ES-I3 (cell line): Measurements from ENCODE around the gene TEX29.

Experiments
- H3K36me3 ChIP-seq: 2 replicates; pipeline ENCODE4 v1.6.1; 2013; ENCODE audit warnings: mild to moderate bottlenecking, low read length, control low read depth, moderate library complexity; ENCODE audit not compliant: insufficient read depth
- H3K4me1 ChIP-seq: 2 replicates; pipeline ENCODE4 v1.6.1; 2013; ENCODE audit warnings: mild to moderate bottlenecking, control low read depth, low read length; ENCODE audit not compliant: insufficient read depth
- H3K9ac ChIP-seq: 2 replicates; pipeline ENCODE4 v1.6.1; 2013; ENCODE audit warnings: low read depth, mild to moderate bottlenecking, low read length, moderate library complexity
- H3K9me3 ChIP-seq: 2 replicates; pipeline ENCODE4 v1.6.1; 2013; ENCODE audit warnings: mild to moderate bottlenecking, low read length, moderate library complexity; ENCODE audit not compliant: control insufficient read depth, insufficient read depth

Gene TEX29

GRCh38 chr13:111370570-111371535 is 50.4 kb downstream of the TEX29 start:
- no peaks in the 10 kb centered on the region for H3K4me1 ChIP-seq
- H3K9ac ChIP-seq = no peak overlapping the region
- no peaks in the 10 kb centered on the region for H3K36me3 ChIP-seq
- H3K9me3 ChIP-seq = no peaks in the 10 kb centered on the region

- H3K9me3 ChIP-seq = no peaks in the 10 kb centered on the region
- H3K9ac ChIP-seq = no peak overlapping the region
- H3K4me1 ChIP-seq = no peaks in the 10 kb centered on the region
- no peaks in the 10 kb centered on the region for H3K36me3 ChIP-seq
Measured at GRCh38 chr13:111371720-111372119, 51.3 kb downstream of the TEX29 start.

DNA sequence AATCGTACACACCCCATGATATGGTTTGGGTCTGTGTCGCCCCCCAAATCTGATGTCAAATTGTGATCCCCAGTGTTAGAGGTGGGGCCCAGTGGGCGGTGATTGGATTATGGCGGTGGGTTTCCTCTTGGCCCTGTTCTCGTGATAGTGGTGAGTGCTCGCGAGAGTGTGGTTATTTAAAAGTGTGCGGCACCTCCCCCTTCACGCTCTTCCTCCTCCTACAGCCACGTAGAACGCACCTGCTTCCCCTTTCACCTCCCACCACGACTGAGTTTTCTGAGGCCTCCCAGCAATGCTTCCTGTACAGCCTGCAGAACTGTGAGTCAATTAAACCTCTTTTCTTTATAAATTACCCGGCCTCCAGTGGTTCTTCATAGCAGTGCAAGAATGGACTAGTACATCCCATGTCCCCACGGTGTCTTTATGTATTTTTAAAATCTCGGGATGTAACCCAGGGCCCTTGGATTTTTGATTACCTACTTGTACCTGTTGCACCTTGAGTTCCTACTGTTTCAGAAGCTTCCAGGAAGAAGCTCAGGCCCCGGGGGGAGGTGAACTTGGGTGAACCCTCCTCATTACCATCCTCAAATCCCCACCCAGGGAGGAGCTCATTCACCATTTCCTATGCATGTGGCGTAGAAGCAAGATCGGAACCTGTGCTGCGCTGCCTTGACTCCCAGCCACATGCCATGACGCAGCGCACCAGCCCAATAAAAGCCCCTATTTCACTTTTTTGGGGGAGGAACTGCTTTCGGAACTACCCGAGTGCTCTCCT is 52.4 kb downstream of the TEX29 start:
- Histone ChIP-seq H3K9ac (no peak overlapping the region), H3K4me1 (no peaks in the 10 kb centered on the region), H3K36me3 (no peaks in the 10 kb centered on the region), H3K9me3 (no peaks in the 10 kb centered on the region)

DNA sequence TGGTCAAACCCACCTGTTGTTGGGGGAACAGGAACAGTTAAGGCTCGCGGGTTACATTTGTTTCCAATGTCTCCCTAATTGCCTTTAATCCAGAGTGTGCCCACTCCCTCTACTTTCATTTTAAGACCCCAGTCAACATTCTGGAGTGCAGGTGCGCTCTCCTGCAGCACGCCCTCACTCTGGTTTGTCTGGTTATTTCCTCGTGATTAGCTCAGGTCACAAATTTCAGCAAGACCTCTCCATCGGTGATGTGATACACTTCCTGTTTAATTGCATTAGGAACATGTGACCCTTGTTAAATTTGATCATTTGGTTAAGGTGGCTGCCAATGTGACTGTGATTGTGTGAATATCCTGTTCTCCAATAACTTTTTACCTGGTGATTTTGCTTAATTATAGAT is 53.0 kb downstream of the TEX29 start:
- H3K36me3 ChIP-seq = no peaks in the 10 kb centered on the region
- no peaks in the 10 kb centered on the region for H3K9me3 ChIP-seq
- no peak overlapping the region for H3K9ac ChIP-seq
- no peaks in the 10 kb centered on the region for H3K4me1 ChIP-seq

GRCh38 chr13:111380431-111380830 is 60.0 kb downstream of the TEX29 start:
- no peaks in the 10 kb centered on the region for H3K4me1 ChIP-seq
- H3K36me3 ChIP-seq = no peaks in the 10 kb centered on the region
- H3K9ac ChIP-seq = no peak overlapping the region
- H3K9me3 ChIP-seq = peaks cover 9% of the 10 kb centered on the region

- no peaks in the 10 kb centered on the region for H3K4me1 ChIP-seq
- no peak overlapping the region for H3K9ac ChIP-seq
- H3K9me3 ChIP-seq = peaks cover 9% of the 10 kb centered on the region
- no peaks in the 10 kb centered on the region for H3K36me3 ChIP-seq
Measured at GRCh38 chr13:111382411-111382810, 62.0 kb downstream of the TEX29 start.

DNA sequence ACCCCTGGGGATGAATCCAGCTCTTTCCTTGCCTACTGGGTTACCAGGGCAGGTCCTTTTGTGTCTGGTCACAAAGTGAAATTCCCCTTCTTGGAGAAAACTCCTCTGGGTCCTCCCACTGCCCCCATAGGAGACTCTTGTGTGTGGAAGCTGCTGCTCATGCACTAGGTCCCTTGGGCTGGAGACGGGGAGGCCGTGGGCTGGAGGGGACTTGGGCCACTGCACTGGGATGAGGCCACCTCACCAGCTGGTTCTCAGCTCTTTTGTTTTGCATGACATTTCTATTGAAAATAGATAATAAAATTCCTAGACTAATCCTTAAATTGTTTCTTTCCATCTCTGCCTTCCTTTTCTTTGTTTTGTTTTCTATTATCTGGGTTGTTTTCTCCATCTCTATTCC is 62.4 kb downstream of the TEX29 start:
- Histone ChIP-seq H3K36me3 (no peaks in the 10 kb centered on the region), H3K9me3 (peaks cover 9% of the 10 kb centered on the region), H3K9ac (no peak overlapping the region), H3K4me1 (no peaks in the 10 kb centered on the region)

DNA sequence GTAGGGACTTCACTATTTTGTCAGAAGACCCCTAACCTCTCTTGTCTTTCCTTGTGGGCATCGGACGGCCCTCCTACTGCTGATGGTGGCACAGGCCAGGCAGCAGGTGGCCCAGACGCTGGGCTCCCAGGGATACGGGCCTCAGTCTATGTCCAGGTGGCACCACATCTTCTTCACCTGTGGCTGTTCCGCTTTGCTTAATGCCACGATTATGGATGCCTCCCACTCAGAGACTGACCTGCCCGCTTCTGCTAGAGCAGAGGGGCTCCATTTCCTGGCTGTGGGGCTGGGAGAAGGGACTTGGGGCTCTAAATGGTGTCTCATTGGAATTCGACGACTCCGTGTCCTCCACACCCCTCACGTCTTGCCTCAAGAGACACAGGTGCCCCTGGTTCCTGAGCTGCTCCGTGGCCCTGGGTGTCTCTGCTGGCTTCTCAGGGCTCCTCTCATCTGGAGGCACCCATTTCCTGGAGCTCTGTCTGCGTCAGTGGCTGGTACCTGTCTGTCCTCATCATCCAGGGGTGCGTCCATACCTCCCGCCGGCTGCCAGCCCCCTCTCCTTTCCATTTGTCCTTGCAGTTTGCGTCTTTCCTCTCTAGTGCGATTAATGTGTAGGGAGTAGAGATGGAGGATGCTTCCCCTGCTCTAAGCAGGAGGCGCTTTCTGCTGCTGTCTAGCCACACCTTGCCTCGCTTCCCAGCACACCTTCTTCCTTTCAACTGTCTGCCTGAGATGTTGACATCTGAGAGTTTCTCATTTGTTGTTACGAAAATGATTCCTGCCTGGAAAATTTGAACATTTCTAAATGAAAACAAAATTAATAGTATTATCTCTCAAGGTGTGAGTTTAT is 63.4 kb downstream of the TEX29 start:
- Histone ChIP-seq H3K9me3 (peaks cover 9% of the 10 kb centered on the region), H3K9ac (no peak overlapping the region), H3K36me3 (no peaks in the 10 kb centered on the region), H3K4me1 (no peaks in the 10 kb centered on the region)

DNA sequence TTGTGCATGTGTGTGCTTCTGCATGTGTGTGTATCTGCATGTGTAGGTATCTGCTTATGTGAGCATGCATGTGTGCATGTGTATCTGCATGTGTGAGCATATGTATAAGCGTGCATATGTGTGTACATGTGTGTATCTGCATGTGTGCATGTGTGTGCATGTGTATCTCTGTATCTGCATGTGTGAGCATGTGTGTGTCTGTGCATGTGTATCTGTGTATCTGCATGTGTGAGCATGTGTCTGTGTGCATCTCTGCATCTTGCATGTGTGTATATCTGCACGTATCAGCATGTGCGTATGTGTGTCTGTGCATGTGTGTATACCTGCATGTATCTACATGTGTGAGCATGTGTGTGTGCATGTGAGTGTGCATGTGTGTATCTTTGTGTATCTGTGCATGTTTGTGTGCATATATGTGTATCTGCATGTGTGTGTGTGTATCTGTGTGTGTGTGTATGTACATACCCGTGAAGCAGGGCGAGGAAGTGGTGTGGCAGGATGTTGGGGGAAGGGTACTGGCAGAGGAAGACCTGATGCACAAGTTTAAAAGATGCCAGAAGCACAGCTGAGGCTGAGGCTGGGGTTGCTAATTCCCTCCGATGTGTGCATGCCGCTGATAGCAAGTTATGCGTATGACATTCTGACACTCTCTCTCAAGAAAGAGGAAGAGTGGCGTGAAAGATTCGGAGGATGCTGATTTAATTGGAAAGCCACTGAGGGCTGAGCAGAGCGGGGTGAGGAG is 64.2 kb downstream of the TEX29 start:
- Histone ChIP-seq H3K36me3 (no peaks in the 10 kb centered on the region), H3K9ac (no peak overlapping the region), H3K9me3 (peaks cover 6% of the 10 kb centered on the region), H3K4me1 (no peaks in the 10 kb centered on the region)

GRCh38 chr13:111385183-111385857 is 64.9 kb downstream of the TEX29 start:
- Histone ChIP-seq H3K36me3 (no peaks in the 10 kb centered on the region), H3K9ac (no peak overlapping the region), H3K9me3 (peaks cover 3% of the 10 kb centered on the region; the same call in 1 of the 2 replicates), H3K4me1 (no peaks in the 10 kb centered on the region)

DNA sequence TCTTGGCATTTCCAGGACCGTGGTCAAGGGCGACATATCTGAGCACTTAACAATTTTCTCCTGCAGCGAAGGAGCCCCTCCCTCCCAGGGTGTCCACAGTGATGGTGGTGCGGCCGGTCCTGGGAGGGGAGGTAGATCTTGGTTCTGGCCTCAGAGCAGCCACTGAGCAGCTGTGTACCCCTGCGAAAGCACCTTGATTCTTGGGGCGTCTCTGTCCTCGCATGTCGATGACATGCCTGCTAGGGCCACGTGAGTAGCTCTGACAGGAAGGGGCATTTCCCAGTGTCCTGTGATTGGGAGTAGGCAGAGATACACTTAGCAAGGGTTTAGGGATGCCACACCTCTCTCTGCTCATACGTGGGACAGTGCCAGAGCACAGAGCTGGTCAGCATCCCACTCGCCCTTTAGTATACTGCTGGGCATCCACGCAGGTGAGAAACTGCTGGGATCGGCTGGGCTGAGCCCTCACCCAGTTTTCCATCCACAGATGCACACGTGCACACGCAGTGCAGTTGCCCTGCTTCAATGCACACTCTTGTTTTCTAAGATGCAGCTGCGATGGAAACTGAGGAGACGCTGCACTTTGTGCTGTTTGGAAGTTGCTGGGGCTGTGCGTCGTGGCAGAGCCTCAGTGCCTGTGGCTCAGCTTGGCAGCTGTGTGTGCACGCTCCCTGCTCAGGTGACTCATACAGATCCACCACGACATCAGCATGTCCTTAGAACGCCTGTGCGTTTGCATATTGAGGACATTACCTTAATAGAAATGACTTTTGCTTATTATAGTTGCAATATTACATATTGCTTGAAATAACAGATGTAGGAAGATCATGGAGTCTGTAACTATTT is 66.8 kb downstream of the TEX29 start:
- no peak overlapping the region for H3K9ac ChIP-seq
- no peaks in the 10 kb centered on the region for H3K4me1 ChIP-seq
- H3K36me3 ChIP-seq = no peaks in the 10 kb centered on the region
- no peaks in the 10 kb centered on the region for H3K9me3 ChIP-seq

DNA sequence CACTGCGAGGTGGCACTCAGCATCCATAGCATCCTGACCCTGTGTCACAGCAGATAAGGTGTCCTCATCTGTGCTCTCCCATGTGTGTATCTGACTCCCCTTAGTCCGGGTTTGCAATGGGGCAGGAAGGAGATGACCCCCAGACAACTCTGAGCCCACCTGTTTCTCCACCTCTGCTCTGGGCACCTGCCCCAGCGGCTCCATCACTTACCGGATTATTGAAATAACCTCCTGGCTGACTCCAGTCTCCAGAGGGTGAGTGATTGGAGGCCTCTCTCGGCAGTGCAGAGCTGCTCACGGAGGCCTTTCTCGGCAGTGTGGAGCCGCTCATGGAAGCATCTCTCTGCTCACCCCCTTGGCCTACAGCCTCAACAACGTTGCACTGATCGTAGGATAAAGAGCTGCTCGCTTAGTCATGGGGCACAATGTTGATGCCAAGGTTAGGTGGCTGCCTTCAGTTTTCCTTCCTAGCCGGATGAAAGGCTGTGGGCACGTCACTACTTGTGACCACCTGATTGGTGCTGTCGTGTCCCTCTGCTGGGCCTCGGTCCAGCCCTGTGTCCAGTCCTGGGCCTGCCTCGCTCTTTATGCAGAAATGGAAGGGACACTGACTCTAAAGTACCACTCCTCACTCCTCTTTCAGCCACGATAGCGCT is 67.6 kb downstream of the TEX29 start:
- Histone ChIP-seq H3K4me1 (no peaks in the 10 kb centered on the region), H3K36me3 (no peaks in the 10 kb centered on the region), H3K9ac (no peak overlapping the region), H3K9me3 (no peaks in the 10 kb centered on the region)
